Endothelial cell of umbilical vein (primary cell): Measurements from ENCODE around the gene TEAD2. TPM values are rescaled to one million over a fixed set of nuclear protein-coding genes. Genes with fewer than 3 reads are reported as not detected.

Experiments used
- BruUV-seq: library from RNA; stranded (reverse); fragments of 400-500 nt; replicated peaks from 2 replicates; lab custom pipeline; 2021; lab: Mats Ljungman, UMichigan
- CTCF ChIA-PET: fragments of 300-600, 350-600 bp; sonication (Branson Sonifier 250); formaldehyde crosslinking; loops from one replicate; lab custom pipeline; 2021; ENCODE audit warnings: antibody characterized with exemption, inconsistent platforms; lab: Charles Lee
- POLR2A ChIA-PET: fragments of 300-600, 350-600 bp; sonication (Branson Sonifier 250); formaldehyde crosslinking; loops from one replicate; lab custom pipeline; 2021; ENCODE audit warnings: antibody characterized with exemption, inconsistent platforms; lab: Charles Lee
- DNase-seq: peaks from one replicate; pipeline ENCODE4 v3.0.0-alpha.2; 2011; ENCODE audit warnings: low read depth, low spot score
- FAIRE-seq: peaks from 2 replicates; lab custom pipeline; 2011; peaks lifted over from hg19 to GRCh38; lab: Jason Lieb, UNC
- H2AFZ ChIP-seq: 2 replicates; pipeline ENCODE4 v1.6.0; 2012; ENCODE audit warnings: low read depth, low read length, control low read depth, inconsistent platforms
- H3K27ac ChIP-seq: 2 replicates; pipeline ENCODE4 v1.5.1; 2011; ENCODE audit warnings: low read depth, mild to moderate bottlenecking, control low read depth, low read length, moderate library complexity; ENCODE audit not compliant: insufficient read depth
- H3K27me3 ChIP-seq, 2 experiments: 2 replicates each; pipeline versions ENCODE4 v1.6.0 to v1.6.1; 2011; ENCODE audit warnings: low read length in 2 of 2, mixed read lengths in 1 of 2; ENCODE audit not compliant: control insufficient read depth in 2 of 2, insufficient read depth in 2 of 2
- H3K36me3 ChIP-seq, 2 experiments: 2 replicates in 1 of 2; 3 replicates in 1 of 2; pipeline ENCODE4 v1.5.1; 2011; ENCODE audit warnings: low read length in 2 of 2, mild to moderate bottlenecking in 1 of 2, moderate library complexity in 1 of 2; ENCODE audit not compliant: control insufficient read depth in 2 of 2, insufficient read depth in 2 of 2; ENCODE audit errors: extremely low read depth in 1 of 2
- H3K4me1 ChIP-seq: 3 replicates; pipeline ENCODE4 v1.5.1; 2011; ENCODE audit warnings: mild to moderate bottlenecking, low read length; ENCODE audit not compliant: control insufficient read depth, insufficient read depth; ENCODE audit errors: extremely low read depth
- H3K4me2 ChIP-seq: 2 replicates; pipeline ENCODE4 v1.6.1; 2011; ENCODE audit warnings: low read length, control low read depth, mixed read lengths; ENCODE audit not compliant: insufficient read depth
- H3K4me3 ChIP-seq, 3 experiments: fragments of 200-600 bp in 1 of 3; sonication (generic), shearing (Covaris generic) in 1 of 3; replicated peaks in 1 of 3; 2 replicates each; pipeline ENCODE4 v1.5.1; 2011 to 2016; ENCODE audit warnings: control low read depth in 3 of 3, low read length in 3 of 3, mild to moderate bottlenecking in 2 of 3, inconsistent platforms in 1 of 3, low read depth in 1 of 3, moderate library complexity in 1 of 3; ENCODE audit not compliant: insufficient read depth in 1 of 3
- H3K79me2 ChIP-seq: 2 replicates; pipeline ENCODE4 v1.6.0; 2012; ENCODE audit warnings: low read length, inconsistent platforms; ENCODE audit not compliant: control insufficient read depth, insufficient read depth
- H3K9ac ChIP-seq: replicated peaks from 2 replicates; pipeline ENCODE3; 2011; ENCODE audit warnings: low read length, control low read depth; ENCODE audit not compliant: insufficient read depth; ENCODE audit errors: extremely low read depth
- H3K9me1 ChIP-seq: replicated peaks from 3 replicates; pipeline ENCODE4 v1.6.0; 2011; ENCODE audit warnings: mild to moderate bottlenecking, low read length; ENCODE audit not compliant: control insufficient read depth, insufficient read depth; ENCODE audit errors: extremely low read depth
- H3K9me3 ChIP-seq: replicated peaks from 2 replicates; pipeline ENCODE4 v1.5.1; 2012; ENCODE audit warnings: low read length, inconsistent platforms; ENCODE audit not compliant: control insufficient read depth, insufficient read depth
- H4K20me1 ChIP-seq: replicated peaks from 2 replicates; pipeline ENCODE3; 2011; ENCODE audit warnings: mild to moderate bottlenecking, low read length; ENCODE audit not compliant: control insufficient read depth, insufficient read depth; ENCODE audit errors: extremely low read depth
- EZH2 ChIP-seq: IDR thresholded peaks from 2 replicates; pipeline ENCODE4 v1.6.1; 2012; ENCODE audit warnings: borderline replicate concordance, low read depth, mild to moderate bottlenecking, moderate library complexity, low read length, inconsistent platforms; ENCODE audit not compliant: severe bottlenecking
- FOS ChIP-seq: IDR thresholded peaks from 2 replicates; pipeline ENCODE4 v1.6.1; 2011; ENCODE audit warnings: mild to moderate bottlenecking, low read length, moderate library complexity, borderline replicate concordance; ENCODE audit not compliant: insufficient read depth
- GATA2 ChIP-seq: IDR thresholded peaks from 2 replicates; pipeline ENCODE4 v1.7.0; 2011; ENCODE audit warnings: low read depth, mild to moderate bottlenecking, moderate library complexity, mixed read lengths, low read length; ENCODE audit not compliant: insufficient read length, insufficient read depth
- JUN ChIP-seq: IDR thresholded peaks from 2 replicates; pipeline ENCODE4 v1.6.1; 2011; ENCODE audit warnings: borderline replicate concordance, low read depth; ENCODE audit not compliant: insufficient read length, insufficient read depth
- MYC ChIP-seq: IDR thresholded peaks from one replicate; pipeline ENCODE4 v1.6.1; 2011; ENCODE audit warnings: mild to moderate bottlenecking, low read depth, low read length
- POLR2A ChIP-seq: IDR thresholded peaks from 2 replicates; pipeline ENCODE4 v1.6.1; 2012; ENCODE audit warnings: low read depth, mild to moderate bottlenecking, control low read depth, low read length
- POLR2AphosphoS5 ChIP-seq: IDR thresholded peaks from 2 replicates; pipeline ENCODE4 v1.6.1; 2012; ENCODE audit warnings: low read depth, mild to moderate bottlenecking, control low read depth, low read length, moderate library complexity; ENCODE audit not compliant: insufficient read depth
- dilution Hi-C: fragments of 300-500 bp; cut with MboI; formaldehyde crosslinking; loops from one replicate; pipeline ENCODE4 v1.15.0; 2019; ENCODE audit warnings: low sequenced_read_pairs; ENCODE audit not compliant: extremely low pct_ligation_motif_present
- intact Hi-C: fragments of 100-400 bp; cut with micrococcal nuclease; formaldehyde crosslinking; loops from one replicate; pipeline ENCODE4 v1.10.0; 2022
- polyA plus RNA-seq, 4 experiments: library from polyadenylated mRNA; depleted of rRNA in 3 of 4; stranded (reverse) in 3 of 4; unstranded in 1 of 4; fragments of >200 nt; gene quantifications; 2 replicates each; pipeline versions ENCODE4 v1.2.1 to v1.2.3, GENCODE V29; 2011 to 2012; ENCODE audit warnings: missing spikeins in 1 of 4
- total RNA-seq: library from RNA; stranded (reverse); gene quantifications from 2 replicates; pipeline ENCODE4 v1.2.3, GENCODE V29; 2021
- TF ChIP-seq, protein P1 (sequence below), 2 donors: IDR thresholded peaks; 1 replicate in 1 of 2; 2 replicates in 1 of 2; pipeline ENCODE4 v1.5.1; 2011; ENCODE audit warnings: low read length in 2 of 2, mild to moderate bottlenecking in 2 of 2, moderate library complexity in 2 of 2, control low read depth in 1 of 2, inconsistent platforms in 1 of 2, low read depth in 1 of 2; ENCODE audit not compliant: insufficient read depth in 1 of 2; ENCODE audit errors: extremely low read depth in 1 of 2
- TF ChIP-seq, protein P2 (sequence below): IDR thresholded peaks from 2 replicates; pipeline ENCODE4 v1.6.1; 2011; ENCODE audit not compliant: insufficient read depth, insufficient read length

TEAD2 gene
- total and polyA plus RNA-seq, 2 donors (not counting 3 experiments of a cell fraction or from before 2014, with no cell fraction given) = 60.9 to 89.4 TPM

DNA sequence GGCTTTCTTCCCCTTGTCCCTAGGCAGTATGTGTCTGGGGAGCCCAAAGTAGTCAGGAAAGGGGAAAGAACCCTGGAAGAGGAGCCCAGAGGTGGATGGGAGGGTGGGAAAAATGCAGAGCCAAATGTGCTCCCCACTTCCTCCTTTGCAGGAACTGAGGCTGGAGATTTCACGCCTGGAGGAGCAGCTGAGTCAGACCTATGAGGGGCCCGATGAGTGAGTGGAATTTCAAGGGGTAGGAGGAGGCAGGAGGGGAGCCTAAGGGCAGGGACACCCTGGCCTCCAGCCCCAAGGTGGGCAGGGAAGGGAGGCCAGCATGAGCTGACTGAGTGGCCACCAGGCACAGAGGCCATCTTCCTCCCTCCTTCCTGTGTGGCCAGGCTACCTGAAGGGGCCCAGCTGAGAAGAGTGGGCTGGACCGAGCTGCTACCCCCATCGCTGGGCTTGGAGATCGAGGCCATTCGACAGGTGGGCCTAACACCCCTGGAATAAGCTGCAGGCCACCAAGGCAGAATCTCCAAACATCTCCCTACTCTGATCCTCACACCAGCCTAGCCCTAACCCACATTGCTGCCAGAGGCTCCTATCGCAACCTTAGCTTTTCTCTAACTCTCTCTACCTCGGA is 46.7 kb upstream of the TEAD2 start:
- ChIA-PET CTCF (interaction anchor here (0.9 kb wide), 1 partner anchor 17 kb away, joined by 3 read pairs; no protein-coding TSS in a partner anchor), POLR2A (no interaction called here)
- no TSS peak for BruUV-seq
- Histone ChIP-seq H3K4me3 (no peak overlapping the region), H3K4me1 (no peaks in the 10 kb centered on the region), H4K20me1 (no peaks in the 10 kb centered on the region), H3K27me3 (no peaks in the 10 kb centered on the region), H3K9me1 (no peaks in the 10 kb centered on the region), H3K9me3 (no peaks in the 10 kb centered on the region), H3K79me2 (no peaks in the 10 kb centered on the region), H3K4me2 (no peak overlapping the region), H3K36me3 (no peaks in the 10 kb centered on the region), H3K9ac (no peak overlapping the region), H2AFZ (no peak overlapping the region), H3K27ac (no peak overlapping the region)
- DNase-seq (no peak), FAIRE-seq (no peak)
- no peak for TF ChIP-seq GATA2
- no peak for TF ChIP-seq MYC
- no peak for TF ChIP-seq POLR2A
- no peak for TF ChIP-seq POLR2AphosphoS5
- TF ChIP-seq JUN = no peak
- TF ChIP-seq, protein P1, sequence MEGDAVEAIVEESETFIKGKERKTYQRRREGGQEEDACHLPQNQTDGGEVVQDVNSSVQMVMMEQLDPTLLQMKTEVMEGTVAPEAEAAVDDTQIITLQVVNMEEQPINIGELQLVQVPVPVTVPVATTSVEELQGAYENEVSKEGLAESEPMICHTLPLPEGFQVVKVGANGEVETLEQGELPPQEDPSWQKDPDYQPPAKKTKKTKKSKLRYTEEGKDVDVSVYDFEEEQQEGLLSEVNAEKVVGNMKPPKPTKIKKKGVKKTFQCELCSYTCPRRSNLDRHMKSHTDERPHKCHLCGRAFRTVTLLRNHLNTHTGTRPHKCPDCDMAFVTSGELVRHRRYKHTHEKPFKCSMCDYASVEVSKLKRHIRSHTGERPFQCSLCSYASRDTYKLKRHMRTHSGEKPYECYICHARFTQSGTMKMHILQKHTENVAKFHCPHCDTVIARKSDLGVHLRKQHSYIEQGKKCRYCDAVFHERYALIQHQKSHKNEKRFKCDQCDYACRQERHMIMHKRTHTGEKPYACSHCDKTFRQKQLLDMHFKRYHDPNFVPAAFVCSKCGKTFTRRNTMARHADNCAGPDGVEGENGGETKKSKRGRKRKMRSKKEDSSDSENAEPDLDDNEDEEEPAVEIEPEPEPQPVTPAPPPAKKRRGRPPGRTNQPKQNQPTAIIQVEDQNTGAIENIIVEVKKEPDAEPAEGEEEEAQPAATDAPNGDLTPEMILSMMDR (IDR thresholded peaks at IDR 0.05; ENCODE audit: extremely low read depth in 1 of 2, insufficient read depth in 1 of 2, low read depth in 1 of 2, low read length in 2 of 2) = no peak
- TF ChIP-seq, protein P2, sequence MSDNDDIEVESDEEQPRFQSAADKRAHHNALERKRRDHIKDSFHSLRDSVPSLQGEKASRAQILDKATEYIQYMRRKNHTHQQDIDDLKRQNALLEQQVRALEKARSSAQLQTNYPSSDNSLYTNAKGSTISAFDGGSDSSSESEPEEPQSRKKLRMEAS = no peak
- no peak for TF ChIP-seq FOS
- TF ChIP-seq EZH2 = no peak
- intact Hi-C loops = no loop called here
- dilution Hi-C loops = no loop called here
